HG02884 (cell line): ENCODE measurements around the gene HTT.
"Not testable (repeated sequence)": the region's sequence is repeated elsewhere in the genome, so short reads cannot be mapped to it uniquely, and the experiment has no call there.

Experiments
- ATAC-seq: cut with Tn5 transposase; IDR thresholded peaks from one replicate; pipeline ENCODE4 v1.9.1; 2021; ENCODE audit warnings: mild to moderate bottlenecking, moderate library complexity; ENCODE audit not compliant: unreplicated experiment

HTT gene

DNA sequence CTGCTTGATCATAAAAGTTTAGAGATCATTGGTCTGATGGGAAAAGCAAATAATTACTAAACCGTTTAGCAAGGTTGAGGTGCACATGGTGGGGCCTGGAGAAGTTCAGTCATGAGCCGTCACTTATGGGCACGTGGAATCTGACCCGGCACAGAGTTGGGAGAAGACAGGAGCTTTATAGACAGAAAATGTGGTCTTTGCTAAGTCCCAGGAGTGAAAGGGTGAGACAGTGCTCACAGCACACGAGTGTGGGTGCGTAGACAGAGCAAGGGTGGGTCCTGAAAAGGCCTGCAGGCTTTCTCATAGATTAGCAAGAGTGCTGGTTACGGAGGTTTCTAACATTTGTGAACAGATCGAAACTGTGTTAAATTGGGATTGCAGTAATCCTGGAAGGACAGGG lies 43.8 kb downstream of the HTT start:
- ATAC-seq = no peak

- ATAC-seq = no peak
Measured at GRCh38 chr4:3119464-3119863, 45.0 kb downstream of the HTT start.

GRCh38 chr4:3121110-3121509 lies 46.6 kb downstream of the HTT start:
- no peak for ATAC-seq

DNA sequence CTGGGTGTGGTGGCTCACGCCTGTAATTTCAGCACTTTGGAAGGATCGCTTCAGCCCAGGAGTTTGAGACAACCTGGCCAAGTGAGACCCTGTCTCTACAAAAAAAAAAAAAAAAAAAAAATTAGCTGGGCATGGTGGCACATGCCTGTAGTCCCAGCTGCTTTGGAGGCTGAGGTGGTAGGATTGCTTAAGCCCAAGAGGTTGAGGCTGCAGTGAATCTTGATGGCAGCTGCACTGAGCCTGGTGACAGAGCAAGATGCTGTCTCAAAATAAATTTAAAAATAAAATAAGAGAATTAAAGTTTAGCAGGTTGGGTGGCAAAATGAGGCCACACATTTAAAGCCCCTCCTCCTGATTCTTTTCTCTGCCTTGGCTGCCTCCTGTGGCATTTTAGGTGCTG lies 47.1 kb downstream of the HTT start:
- no peak for ATAC-seq

GRCh38 chr4:3122081-3122563 lies 47.6 kb downstream of the HTT start:
- ATAC-seq = no peak

DNA sequence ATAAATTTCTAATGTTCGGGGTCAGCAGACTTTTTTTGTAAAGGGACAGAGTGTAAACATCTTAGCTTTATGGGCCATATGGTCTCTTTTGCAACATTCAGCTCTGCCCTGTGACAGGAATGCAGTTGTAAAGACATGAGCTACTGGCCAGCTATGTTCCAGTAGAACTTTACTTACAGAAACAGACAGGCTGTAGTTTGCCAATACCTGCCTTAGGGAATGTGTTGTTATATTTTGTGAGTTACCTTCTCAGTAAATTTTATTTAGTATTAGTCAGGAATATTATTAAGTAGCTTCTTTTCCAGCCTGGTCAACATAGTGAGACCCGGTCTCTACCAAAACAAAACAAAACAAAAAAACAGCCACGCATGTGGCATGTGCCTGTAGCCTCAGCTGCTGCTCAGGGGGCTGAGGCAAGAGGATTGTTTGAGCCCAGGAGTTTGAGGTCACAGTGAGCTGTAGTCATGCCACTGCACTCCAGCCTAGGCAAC lies 48.7 kb downstream of the HTT start:
- ATAC-seq = no peak

DNA sequence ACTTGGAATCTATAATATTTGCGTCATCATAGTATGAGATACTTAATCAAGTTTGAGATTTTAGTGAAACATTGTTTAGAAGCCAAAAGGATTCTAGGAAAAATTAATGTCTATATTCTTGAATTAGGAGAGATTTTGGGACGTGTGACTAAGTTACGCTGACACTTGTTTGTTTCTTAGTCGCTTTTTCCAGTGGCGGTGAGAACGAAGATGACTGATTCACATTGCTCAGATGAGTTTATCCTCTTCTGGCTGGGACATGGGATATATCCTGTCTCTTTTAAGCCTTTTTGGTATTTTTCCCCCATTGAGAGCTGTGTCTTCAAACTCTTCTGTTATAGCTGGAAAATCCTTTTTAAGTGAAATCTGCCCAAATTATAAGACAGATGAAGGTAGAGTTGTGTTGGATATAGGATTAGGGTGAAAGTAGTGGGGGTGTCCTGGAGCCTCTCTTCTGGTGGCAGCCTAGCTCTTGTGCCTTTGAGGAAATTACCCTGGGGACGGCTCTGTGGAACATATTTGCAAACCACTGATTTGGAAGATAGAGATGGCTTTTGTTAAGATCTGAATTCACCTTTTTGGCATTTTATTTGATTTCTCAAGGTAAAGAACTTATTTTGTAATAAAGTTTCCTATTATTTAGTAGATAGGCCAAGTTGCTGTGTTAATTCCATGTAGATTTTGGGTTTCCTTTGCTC lies 49.7 kb downstream of the HTT start:
- ATAC-seq = no peak

GRCh38 chr4:3127112-3127511 lies 52.6 kb downstream of the HTT start:
- ATAC-seq = no peak

DNA sequence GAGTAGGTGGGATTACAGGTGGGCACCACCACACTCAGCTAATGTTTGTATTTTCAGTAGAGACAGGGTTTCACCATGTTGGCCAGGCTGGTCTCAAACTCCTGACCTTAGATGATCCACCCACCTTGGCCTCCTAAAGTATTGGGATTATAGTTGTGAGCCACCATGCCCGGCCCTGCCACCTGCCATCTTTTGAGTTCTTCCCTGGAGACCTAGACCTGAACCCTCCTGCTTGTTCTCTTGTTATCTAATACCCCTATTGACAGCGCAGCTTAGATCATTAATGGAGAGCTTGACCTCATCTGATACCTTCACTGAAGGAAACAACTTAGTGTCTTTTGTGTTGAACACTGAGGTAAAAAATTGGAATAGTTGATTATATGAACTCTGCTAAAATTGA lies 53.6 kb downstream of the HTT start:
- ATAC-seq = no peak

GRCh38 chr4:3128976-3129375 lies 54.5 kb downstream of the HTT start:
- no peak for ATAC-seq

- no peak for ATAC-seq
Measured at GRCh38 chr4:3130201-3130600, 55.7 kb downstream of the HTT start.

DNA sequence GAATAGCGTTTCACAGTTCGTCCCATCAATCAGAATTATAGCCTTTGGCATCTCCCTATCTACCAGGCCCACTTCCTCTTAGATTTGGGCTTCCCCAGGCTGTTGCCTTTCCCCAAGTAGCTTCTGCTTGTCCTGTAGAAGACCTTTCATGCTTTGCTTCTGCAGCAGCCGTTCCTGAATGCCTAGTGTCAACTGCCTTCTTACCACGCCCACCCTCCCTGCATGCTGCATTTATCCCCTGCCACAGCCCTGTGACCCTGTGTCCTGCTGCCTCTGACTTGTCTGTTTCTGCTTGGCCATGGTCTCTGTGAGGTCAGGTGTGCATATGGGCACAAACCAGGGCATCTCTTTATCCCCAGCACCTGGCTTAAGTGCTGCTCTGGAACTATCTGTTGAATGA lies 56.3 kb downstream of the HTT start:
- ATAC-seq = no peak

- ATAC-seq = no peak
Measured at GRCh38 chr4:3134201-3134600, 59.7 kb downstream of the HTT start.

GRCh38 chr4:3135155-3136011 lies 60.9 kb downstream of the HTT start:
- no peak for ATAC-seq

- ATAC-seq = no peak
Measured at GRCh38 chr4:3136454-3136853, 62.0 kb downstream of the HTT start.

GRCh38 chr4:3137908-3138307 lies 63.4 kb downstream of the HTT start:
- no peak for ATAC-seq

GRCh38 chr4:3145234-3145924 lies 70.9 kb downstream of the HTT start:
- ATAC-seq = no peak

GRCh38 chr4:3148926-3149325 lies 74.4 kb downstream of the HTT start:
- no peak for ATAC-seq

- ATAC-seq = not testable (repeated sequence)
Measured at GRCh38 chr4:3151238-3151637, 76.8 kb downstream of the HTT start.

DNA sequence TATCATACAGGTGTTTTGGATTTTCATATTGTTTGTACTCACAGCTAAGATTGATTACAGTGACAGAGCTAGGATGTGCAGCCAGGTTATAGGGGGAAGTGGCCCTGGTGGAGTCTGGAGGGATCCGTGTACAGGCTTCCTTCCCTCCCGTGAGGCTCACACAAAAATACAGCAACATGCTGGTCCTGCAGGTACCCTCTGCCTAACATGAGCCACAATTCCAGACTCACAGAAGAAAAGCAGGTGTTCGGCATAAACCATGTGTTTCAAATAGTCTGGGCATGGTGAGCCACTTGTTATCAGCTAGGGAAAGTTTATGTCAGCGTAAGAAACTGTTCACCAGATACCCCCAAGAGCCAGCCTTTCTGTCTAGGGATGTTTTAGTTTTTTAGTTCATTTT lies 82.9 kb downstream of the HTT start:
- ATAC-seq = no peak

- ATAC-seq = no peak
Measured at GRCh38 chr4:3158841-3159240, 84.4 kb downstream of the HTT start.
